Measurements from ENCODE around the gene A4GNT.

DNA sequence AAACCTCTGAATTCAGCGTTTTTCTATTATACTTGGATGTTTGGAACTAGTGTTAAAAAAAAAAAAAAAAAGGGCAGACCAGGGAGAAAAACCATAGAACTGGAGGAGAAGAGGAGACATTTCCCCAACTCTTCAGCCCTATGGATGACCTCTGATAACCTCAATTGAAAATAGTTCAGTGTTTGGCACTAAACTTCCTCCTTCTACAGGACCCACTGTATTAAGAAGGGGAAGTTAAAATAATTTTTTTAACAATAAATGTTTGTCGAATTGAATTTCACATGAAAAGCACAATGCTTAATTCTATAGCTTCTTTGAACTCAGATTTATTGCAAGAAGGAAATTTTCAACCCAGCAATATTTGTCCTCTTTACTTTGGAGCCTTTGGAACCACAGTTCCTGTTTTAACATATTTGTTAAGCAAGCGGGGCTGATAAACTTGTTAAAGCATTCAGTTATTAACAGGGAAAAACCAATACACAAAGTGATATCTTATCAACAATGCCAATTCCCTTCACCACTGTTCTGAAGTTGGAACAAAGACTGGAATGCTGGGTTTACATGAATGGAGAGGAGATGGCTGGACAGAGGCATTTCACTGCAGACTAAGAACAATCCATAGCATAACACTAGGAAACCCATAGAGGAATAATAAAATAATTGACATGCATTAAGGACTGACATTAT, 3.1 kb upstream of the A4GNT start:
- no peak for TF ChIP-seq CTCF (conservative IDR thresholded peaks at IDR 0.05; ENCODE audit: low read length)
- no peak for TF ChIP-seq EZH2phosphoT487 (IDR thresholded peaks at IDR 0.05; ENCODE audit: borderline replicate concordance, low read depth, low read length)

Data from OCI-LY7 (cell line).